SK-N-SH (cell line): ENCODE measurements around the gene THBS2. TPM values are rescaled to one million over a fixed set of nuclear protein-coding genes. Genes with fewer than 3 reads are reported as not detected.

ENCODE experiments used
- CTCF ChIA-PET: fragments of 300-600, 350-600 bp; formaldehyde crosslinking; extraction: SDS; loops from one replicate; lab custom pipeline; 2021; lab: Yijun Ruan, JAX
- POLR2A ChIA-PET: fragments of 350-600 bp; sonication (Branson Sonifier 250); formaldehyde crosslinking; extraction: SDS; loops from one replicate; lab custom pipeline; 2020; ENCODE audit warnings: antibody characterized with exemption, inconsistent platforms; lab: Yijun Ruan, JAX
- DNase-seq: peaks from one replicate; pipeline ENCODE4 v3.0.0; 2012
- H2AFZ ChIP-seq: fragments of 200-600 bp; sonication (generic); 2 replicates; pipeline ENCODE4 v1.8.1; 2016; ENCODE audit warnings: antibody characterized with exemption, mild to moderate bottlenecking, low read depth
- H3F3A ChIP-seq: fragments of 200-600 bp; sonication (generic); replicated peaks from 2 replicates; pipeline ENCODE3; 2016; ENCODE audit warnings: antibody characterized with exemption, mild to moderate bottlenecking; ENCODE audit not compliant: insufficient read depth
- H3K27ac ChIP-seq, 2 experiments: fragments of 200-500 bp in 1 of 2; fragments of 200-600 bp in 1 of 2; sonication (Bioruptor generic) in 1 of 2; sonication (generic), shearing (Covaris generic) in 1 of 2; 2 replicates each; pipeline versions ENCODE4 v1.5.1 to v1.6.1; 2014 to 2016; ENCODE audit warnings: low read depth in 2 of 2, inconsistent platforms in 1 of 2, low read length in 1 of 2, mild to moderate bottlenecking in 1 of 2, mixed read lengths in 1 of 2
- H3K27me3 ChIP-seq: fragments of 200-600 bp; sonication (generic), shearing (Covaris generic); 2 replicates; pipeline ENCODE4 v1.6.1; 2016; ENCODE audit warnings: mixed run types; ENCODE audit not compliant: insufficient read depth
- H3K36me3 ChIP-seq, 2 experiments: fragments of 200-500 bp in 1 of 2; fragments of 200-600 bp in 1 of 2; sonication (Bioruptor generic) in 1 of 2; sonication (generic) in 1 of 2; replicated peaks in 1 of 2; 2 replicates each; pipeline versions ENCODE3 to v1.5.1; 2014 to 2016; ENCODE audit warnings: low read length in 1 of 2, mild to moderate bottlenecking in 1 of 2; ENCODE audit not compliant: insufficient read depth in 2 of 2, control insufficient read depth in 1 of 2
- H3K4me1 ChIP-seq, 2 experiments: fragments of 200-500 bp in 1 of 2; fragments of 200-600 bp in 1 of 2; sonication (Bioruptor generic) in 1 of 2; sonication (generic), shearing (Covaris generic) in 1 of 2; 2 replicates each; pipeline versions ENCODE4 v1.5.1 to v1.6.1; 2014 to 2016; ENCODE audit warnings: low read depth in 1 of 2, low read length in 1 of 2, mixed run types in 1 of 2; ENCODE audit not compliant: insufficient read depth in 2 of 2, control insufficient read depth in 1 of 2
- H3K4me2 ChIP-seq: fragments of 200-600 bp; sonication (generic), shearing (Covaris generic); 2 replicates; pipeline ENCODE4 v1.6.1; 2017; ENCODE audit warnings: mixed run types
- H3K4me3 ChIP-seq, 2 experiments: fragments of 200-500 bp in 1 of 2; fragments of 200-600 bp in 1 of 2; sonication (Bioruptor generic) in 1 of 2; sonication (generic), shearing (Covaris generic) in 1 of 2; 2 replicates each; pipeline versions ENCODE4 v1.5.1 to v1.8.1; 2014 to 2016; ENCODE audit warnings: low read depth in 2 of 2, inconsistent platforms in 1 of 2, low read length in 1 of 2, mild to moderate bottlenecking in 1 of 2, mixed read lengths in 1 of 2, moderate library complexity in 1 of 2
- H3K79me2 ChIP-seq: fragments of 200-600 bp; sonication (generic); 2 replicates; pipeline ENCODE4 v1.8.1; 2017; ENCODE audit warnings: mild to moderate bottlenecking; ENCODE audit not compliant: insufficient read depth
- H3K9ac ChIP-seq: fragments of 200-600 bp; sonication (generic); 2 replicates; pipeline ENCODE4 v1.6.1; 2017; ENCODE audit warnings: mixed run types
- H3K9me2 ChIP-seq: fragments of 200-600 bp; sonication (generic); 2 replicates; pipeline ENCODE4 v1.6.1; 2017; ENCODE audit warnings: mixed run types
- H3K9me3 ChIP-seq: fragments of 200-600 bp; sonication (generic); 2 replicates; pipeline ENCODE4 v1.6.1; 2017; ENCODE audit warnings: mixed run types, mild to moderate bottlenecking, moderate library complexity
- H4K20me1 ChIP-seq: fragments of 200-600 bp; sonication (generic); 2 replicates; pipeline ENCODE4 v1.6.1; 2017; ENCODE audit warnings: mild to moderate bottlenecking, mixed run types; ENCODE audit not compliant: insufficient read depth
- CTCF ChIP-seq: fragments of 200-600 bp; sonication (generic); IDR thresholded peaks from 2 replicates; pipeline ENCODE4 v1.6.1; 2017; ENCODE audit warnings: antibody characterized with exemption, mild to moderate bottlenecking, moderate library complexity
- MAX ChIP-seq: IDR thresholded peaks from 2 replicates; pipeline ENCODE4 v1.4.0; 2012; ENCODE audit warnings: low read depth
- NFIC ChIP-seq: IDR thresholded peaks from 2 replicates; pipeline ENCODE4 v1.4.0; 2012; ENCODE audit warnings: borderline replicate concordance
- PBX3 ChIP-seq: IDR thresholded peaks from 2 replicates; pipeline ENCODE4; 2012
- RCOR1 ChIP-seq: fragments of 150-350 bp; IDR thresholded peaks from 2 replicates; pipeline ENCODE4 v1.6.1; 2017; ENCODE audit warnings: antibody characterized with exemption, low read length
- REST ChIP-seq: IDR thresholded peaks from 2 replicates; pipeline ENCODE4 v1.6.1; 2012; ENCODE audit warnings: mild to moderate bottlenecking, low read depth, low read length, moderate library complexity
- RFX5 ChIP-seq: IDR thresholded peaks from 2 replicates; pipeline ENCODE4 v1.6.1; 2012; ENCODE audit warnings: mild to moderate bottlenecking, improper control_type of control experiment, low read length
- RXRA ChIP-seq: IDR thresholded peaks from 2 replicates; pipeline ENCODE4 v1.4.0; 2012; ENCODE audit warnings: low read depth, mild to moderate bottlenecking, borderline replicate concordance
- SMC3 ChIP-seq: IDR thresholded peaks from 2 replicates; pipeline ENCODE4 v1.6.1; 2012; ENCODE audit warnings: low read depth, low read length, improper control_type of control experiment
- TEAD4 ChIP-seq: IDR thresholded peaks from 2 replicates; pipeline ENCODE4 v1.4.0; 2012; ENCODE audit warnings: mild to moderate bottlenecking, borderline replicate concordance; ENCODE audit not compliant: insufficient read depth
- USF1 ChIP-seq: IDR thresholded peaks from 2 replicates; pipeline ENCODE4 v1.4.0; 2012; ENCODE audit warnings: low read depth, borderline replicate concordance
- ZBTB33 ChIP-seq: IDR thresholded peaks from 2 replicates; pipeline ENCODE4 v1.4.0; 2012; ENCODE audit warnings: low read depth, borderline replicate concordance
- polyA plus RNA-seq, 3 experiments: library from polyadenylated mRNA; depleted of rRNA; stranded (reverse); fragments of >200 nt; gene quantifications; 2 replicates each; pipeline ENCODE4 v1.2.3, GENCODE V29; 2012

Gene THBS2
- polyA plus RNA-seq, 1 of the 3 experiments (the other 2 are of a cell fraction) = 166 TPM

GRCh38 chr6:169207482-169207881 is 46.2 kb downstream of the THBS2 start:
- Histone ChIP-seq H3K4me2 (no peak overlapping the region), H3K27ac (no peak overlapping the region), H3K9ac (no peak overlapping the region), H3K4me1 (no peaks in the 10 kb centered on the region; a peak in 1 of 4 replicates), H3K36me3 (no peaks in the 10 kb centered on the region), H3K79me2 (no peaks in the 10 kb centered on the region), H3K4me3 (no peak overlapping the region), H3K9me3 (peaks cover 13% of the 10 kb centered on the region), H3K27me3 (no peaks in the 10 kb centered on the region), H2AFZ (no peak overlapping the region), H4K20me1 (no peaks in the 10 kb centered on the region), H3K9me2 (no peaks in the 10 kb centered on the region), H3F3A (no peaks in the 10 kb centered on the region)
- no peak for DNase-seq
- no peak for TF ChIP-seq MAX
- no peak for TF ChIP-seq NFIC
- TF ChIP-seq PBX3 = no peak
- TF ChIP-seq ZBTB33 = no peak
- no peak for TF ChIP-seq CTCF
- TF ChIP-seq TEAD4 = no peak
- no peak for TF ChIP-seq RCOR1
- TF ChIP-seq RFX5 = no peak
- no peak for TF ChIP-seq RXRA
- TF ChIP-seq SMC3 = no peak
- no peak for TF ChIP-seq USF1
- TF ChIP-seq REST = no peak
- ChIA-PET CTCF (no interaction called here), POLR2A (no interaction called here)
